HG03432 (cell line): ENCODE data around the gene ERFE.
"Not testable (repeated sequence)": the region's sequence is repeated elsewhere in the genome, so short reads cannot be mapped to it uniquely, and the experiment has no call there.

Experiments used
- ATAC-seq: cut with Tn5 transposase; IDR thresholded peaks from one replicate; pipeline ENCODE4 v1.9.1; 2021; ENCODE audit warnings: mild to moderate bottlenecking, moderate library complexity; ENCODE audit not compliant: unreplicated experiment

Gene ERFE

GRCh38 chr2:238158509-238159070 lies at the start of gene ERFE:
Gene ERFE (plus strand): TSS chr2:238158970. CDS start chr2:238159008, 38 bp downstream.
- ATAC-seq = no peak

GRCh38 chr2:238113611-238114010 lies 45.2 kb upstream of the ERFE start:
- no peak for ATAC-seq

GRCh38 chr2:238114331-238114841 lies 44.4 kb upstream of the ERFE start:
- no peak for ATAC-seq

- ATAC-seq = no peak
These were observed 43.7 kb upstream of the ERFE start for GRCh38 chr2:238114851-238115660.

DNA sequence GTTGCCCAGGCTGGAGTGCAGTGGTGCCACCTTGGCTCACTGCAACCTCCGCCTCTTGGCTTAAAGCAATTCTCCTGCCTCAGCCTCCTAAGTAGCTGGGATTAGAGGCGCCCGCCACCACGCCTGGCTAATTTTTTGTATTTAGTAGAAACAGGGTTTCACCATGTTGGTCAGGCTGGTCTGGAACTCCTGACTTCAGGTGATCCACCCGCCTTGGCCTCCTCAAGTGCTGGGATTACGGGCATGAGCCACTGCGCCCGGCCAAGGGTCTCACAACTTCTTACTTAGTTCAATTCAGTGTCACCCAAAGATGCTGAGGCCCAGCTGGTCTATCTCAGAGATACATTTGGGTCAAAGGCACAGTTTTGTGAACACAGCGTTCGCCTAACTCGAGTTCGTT lies 43.1 kb upstream of the ERFE start:
- ATAC-seq = not testable (repeated sequence)

GRCh38 chr2:238116298-238117198 lies 42.2 kb upstream of the ERFE start:
- ATAC-seq = no peak

- no peak for ATAC-seq
These were observed 41.3 kb upstream of the ERFE start for GRCh38 chr2:238117199-238118154.

DNA sequence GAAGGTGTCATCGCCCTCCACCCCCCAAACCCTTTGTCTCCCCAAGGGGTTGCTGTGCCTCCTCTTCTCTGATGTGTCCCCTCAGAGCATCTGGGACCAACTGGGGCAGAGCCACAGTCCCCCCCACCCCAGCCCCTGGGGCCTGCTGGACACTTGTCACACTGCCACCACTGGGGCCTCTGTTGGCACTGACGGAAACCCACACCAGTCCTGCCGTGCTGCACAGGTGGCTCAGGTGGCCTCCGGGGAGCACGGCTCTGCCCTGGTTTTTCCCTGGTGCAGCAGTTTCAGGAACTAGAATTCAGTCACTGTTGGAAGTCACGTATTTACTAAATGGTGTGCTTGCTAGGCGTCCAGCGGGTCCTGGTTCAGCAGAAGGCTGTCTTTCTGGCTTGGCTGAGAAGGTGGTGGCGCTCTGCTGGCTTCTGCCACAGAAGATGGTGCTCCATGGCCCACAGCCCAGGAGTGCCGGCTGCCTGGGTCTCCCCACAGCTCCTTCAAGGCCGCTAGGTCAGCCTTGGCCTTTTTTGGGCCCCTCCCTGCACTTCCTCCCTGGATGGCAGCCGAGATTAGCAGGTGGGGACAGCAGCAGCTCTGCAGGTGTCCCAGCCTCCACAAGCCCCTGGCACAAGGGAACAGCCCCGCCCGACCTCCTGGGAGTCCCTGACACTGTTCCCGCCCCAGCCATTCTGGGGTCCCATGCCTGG lies 38.9 kb upstream of the ERFE start:
- ATAC-seq = no peak

GRCh38 chr2:238120463-238121298 lies 38.1 kb upstream of the ERFE start:
- ATAC-seq = no peak

GRCh38 chr2:238121511-238122286 lies 37.1 kb upstream of the ERFE start:
- ATAC-seq = no peak

- no peak for ATAC-seq
These were observed 36.2 kb upstream of the ERFE start for GRCh38 chr2:238122287-238123217.

GRCh38 chr2:238123218-238123971 lies 35.4 kb upstream of the ERFE start:
- ATAC-seq = no peak

DNA sequence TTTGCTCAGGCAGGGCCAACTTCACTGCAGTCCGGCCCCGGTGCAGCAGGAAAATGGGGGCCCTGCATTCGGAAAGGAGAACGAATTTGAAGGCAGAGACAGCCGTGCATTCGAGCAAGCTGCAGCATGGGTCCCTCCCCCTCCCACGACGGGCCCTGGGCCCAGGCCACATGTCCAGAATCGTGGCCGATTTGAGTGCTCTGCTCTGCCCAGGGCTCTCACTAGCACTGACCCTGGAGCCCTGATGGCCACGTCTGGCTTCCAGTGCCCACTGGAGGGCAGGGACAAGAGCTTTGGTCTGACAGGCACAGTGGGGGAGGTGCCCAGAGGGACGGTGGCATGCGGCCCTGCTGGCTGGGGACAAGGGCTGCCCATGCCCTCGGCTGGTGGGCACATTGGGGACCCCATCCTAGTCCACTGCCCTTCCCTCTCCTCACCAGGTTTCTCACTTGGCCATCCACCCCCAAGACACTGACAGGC lies 34.7 kb upstream of the ERFE start:
- ATAC-seq = no peak

DNA sequence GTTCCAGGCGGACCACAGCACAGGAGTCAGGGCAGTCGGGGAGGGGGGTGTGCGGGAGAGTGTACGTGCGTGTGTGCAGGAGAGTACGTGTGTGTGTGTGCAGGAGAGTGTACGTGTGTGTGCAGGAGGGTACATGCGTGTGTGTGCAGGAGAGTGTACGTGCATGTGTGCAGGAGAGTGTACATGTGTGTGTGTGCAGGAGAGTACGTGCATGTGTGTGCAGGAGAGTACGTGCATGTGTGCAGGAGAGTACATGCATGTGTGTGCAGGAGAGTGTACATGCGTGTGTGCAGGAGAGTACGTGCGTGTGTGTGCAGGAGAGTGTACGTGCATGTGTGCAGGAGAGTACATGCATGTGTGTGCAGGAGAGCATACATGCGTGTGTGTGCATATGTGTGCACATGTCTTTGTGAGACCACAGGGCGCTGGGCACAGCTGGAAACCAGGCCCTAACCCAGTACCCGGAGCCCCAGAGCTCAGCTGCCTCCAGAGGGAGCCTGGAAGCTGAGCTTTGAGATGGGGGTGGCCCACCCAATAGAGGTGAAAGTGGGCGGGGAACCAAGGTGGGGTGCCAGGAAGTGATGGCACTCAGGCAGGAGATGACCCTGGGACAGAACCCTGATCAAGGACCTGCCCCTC lies 34.2 kb upstream of the ERFE start:
- no peak for ATAC-seq

- ATAC-seq = no peak
These were observed 33.5 kb upstream of the ERFE start for GRCh38 chr2:238125127-238125885.
